ENCODE data around the gene TBC1D14. TPM values are rescaled to one million over a fixed set of nuclear protein-coding genes. Genes with fewer than 3 reads are reported as not detected.

The TBC1D14 gene
- total and polyA plus RNA-seq, 2 of the 8 experiments (the other 6 are each of a cell fraction or from before 2014, with no cell fraction given), result 45.6 to 48.2 TPM

DNA sequence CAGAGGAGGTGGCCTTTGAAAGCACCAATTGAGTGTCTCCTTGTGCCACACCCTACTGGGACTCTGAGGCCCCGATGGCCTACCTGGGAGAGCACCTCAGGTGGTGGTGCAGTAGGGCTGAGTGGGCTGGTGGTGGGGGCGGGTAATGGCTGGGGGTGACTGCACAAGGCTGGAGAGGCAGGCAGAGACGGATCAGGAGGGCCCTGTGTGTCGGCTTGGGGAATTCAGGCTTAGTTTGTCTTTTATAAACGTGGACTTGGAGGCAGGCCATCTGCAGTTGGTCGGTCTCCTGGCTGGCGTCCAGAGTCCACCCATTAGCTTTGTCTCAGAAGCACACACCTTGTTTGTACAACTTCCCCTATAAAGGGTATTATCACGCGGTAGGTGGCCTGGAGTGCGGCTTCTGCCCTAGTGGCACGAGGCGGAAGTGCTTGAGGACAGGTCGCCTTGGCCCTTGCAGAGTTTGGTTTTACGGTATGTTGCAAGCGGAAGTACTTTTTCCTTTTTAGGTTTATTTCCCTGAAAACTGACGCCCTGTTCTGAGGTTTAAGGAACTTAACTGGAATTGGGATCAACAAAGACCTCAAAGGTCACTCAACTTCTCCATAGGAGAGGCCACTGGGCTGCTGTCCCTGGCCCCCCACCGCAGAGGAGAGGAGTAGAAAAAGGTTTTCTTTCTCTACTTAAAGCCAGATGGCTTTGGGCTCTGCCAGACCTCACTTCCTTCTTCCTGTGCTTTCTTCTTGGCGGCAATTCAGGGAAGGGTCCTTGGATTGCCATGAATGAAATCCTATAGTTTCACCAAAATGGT, 8.0 kb downstream of the TBC1D14 start (continued):
- no peak for TF ChIP-seq POU5F1 (IDR thresholded peaks at IDR 0.05; ENCODE audit: low read depth, low read length)
- TF ChIP-seq KDM4A (IDR thresholded peaks at IDR 0.05; ENCODE audit: low read depth, low read length, severe bottlenecking), result no peak
- no peak for TF ChIP-seq RFX5 (IDR thresholded peaks at IDR 0.05; ENCODE audit: borderline replicate concordance, low read depth, low read length)
- TF ChIP-seq, protein P1, sequence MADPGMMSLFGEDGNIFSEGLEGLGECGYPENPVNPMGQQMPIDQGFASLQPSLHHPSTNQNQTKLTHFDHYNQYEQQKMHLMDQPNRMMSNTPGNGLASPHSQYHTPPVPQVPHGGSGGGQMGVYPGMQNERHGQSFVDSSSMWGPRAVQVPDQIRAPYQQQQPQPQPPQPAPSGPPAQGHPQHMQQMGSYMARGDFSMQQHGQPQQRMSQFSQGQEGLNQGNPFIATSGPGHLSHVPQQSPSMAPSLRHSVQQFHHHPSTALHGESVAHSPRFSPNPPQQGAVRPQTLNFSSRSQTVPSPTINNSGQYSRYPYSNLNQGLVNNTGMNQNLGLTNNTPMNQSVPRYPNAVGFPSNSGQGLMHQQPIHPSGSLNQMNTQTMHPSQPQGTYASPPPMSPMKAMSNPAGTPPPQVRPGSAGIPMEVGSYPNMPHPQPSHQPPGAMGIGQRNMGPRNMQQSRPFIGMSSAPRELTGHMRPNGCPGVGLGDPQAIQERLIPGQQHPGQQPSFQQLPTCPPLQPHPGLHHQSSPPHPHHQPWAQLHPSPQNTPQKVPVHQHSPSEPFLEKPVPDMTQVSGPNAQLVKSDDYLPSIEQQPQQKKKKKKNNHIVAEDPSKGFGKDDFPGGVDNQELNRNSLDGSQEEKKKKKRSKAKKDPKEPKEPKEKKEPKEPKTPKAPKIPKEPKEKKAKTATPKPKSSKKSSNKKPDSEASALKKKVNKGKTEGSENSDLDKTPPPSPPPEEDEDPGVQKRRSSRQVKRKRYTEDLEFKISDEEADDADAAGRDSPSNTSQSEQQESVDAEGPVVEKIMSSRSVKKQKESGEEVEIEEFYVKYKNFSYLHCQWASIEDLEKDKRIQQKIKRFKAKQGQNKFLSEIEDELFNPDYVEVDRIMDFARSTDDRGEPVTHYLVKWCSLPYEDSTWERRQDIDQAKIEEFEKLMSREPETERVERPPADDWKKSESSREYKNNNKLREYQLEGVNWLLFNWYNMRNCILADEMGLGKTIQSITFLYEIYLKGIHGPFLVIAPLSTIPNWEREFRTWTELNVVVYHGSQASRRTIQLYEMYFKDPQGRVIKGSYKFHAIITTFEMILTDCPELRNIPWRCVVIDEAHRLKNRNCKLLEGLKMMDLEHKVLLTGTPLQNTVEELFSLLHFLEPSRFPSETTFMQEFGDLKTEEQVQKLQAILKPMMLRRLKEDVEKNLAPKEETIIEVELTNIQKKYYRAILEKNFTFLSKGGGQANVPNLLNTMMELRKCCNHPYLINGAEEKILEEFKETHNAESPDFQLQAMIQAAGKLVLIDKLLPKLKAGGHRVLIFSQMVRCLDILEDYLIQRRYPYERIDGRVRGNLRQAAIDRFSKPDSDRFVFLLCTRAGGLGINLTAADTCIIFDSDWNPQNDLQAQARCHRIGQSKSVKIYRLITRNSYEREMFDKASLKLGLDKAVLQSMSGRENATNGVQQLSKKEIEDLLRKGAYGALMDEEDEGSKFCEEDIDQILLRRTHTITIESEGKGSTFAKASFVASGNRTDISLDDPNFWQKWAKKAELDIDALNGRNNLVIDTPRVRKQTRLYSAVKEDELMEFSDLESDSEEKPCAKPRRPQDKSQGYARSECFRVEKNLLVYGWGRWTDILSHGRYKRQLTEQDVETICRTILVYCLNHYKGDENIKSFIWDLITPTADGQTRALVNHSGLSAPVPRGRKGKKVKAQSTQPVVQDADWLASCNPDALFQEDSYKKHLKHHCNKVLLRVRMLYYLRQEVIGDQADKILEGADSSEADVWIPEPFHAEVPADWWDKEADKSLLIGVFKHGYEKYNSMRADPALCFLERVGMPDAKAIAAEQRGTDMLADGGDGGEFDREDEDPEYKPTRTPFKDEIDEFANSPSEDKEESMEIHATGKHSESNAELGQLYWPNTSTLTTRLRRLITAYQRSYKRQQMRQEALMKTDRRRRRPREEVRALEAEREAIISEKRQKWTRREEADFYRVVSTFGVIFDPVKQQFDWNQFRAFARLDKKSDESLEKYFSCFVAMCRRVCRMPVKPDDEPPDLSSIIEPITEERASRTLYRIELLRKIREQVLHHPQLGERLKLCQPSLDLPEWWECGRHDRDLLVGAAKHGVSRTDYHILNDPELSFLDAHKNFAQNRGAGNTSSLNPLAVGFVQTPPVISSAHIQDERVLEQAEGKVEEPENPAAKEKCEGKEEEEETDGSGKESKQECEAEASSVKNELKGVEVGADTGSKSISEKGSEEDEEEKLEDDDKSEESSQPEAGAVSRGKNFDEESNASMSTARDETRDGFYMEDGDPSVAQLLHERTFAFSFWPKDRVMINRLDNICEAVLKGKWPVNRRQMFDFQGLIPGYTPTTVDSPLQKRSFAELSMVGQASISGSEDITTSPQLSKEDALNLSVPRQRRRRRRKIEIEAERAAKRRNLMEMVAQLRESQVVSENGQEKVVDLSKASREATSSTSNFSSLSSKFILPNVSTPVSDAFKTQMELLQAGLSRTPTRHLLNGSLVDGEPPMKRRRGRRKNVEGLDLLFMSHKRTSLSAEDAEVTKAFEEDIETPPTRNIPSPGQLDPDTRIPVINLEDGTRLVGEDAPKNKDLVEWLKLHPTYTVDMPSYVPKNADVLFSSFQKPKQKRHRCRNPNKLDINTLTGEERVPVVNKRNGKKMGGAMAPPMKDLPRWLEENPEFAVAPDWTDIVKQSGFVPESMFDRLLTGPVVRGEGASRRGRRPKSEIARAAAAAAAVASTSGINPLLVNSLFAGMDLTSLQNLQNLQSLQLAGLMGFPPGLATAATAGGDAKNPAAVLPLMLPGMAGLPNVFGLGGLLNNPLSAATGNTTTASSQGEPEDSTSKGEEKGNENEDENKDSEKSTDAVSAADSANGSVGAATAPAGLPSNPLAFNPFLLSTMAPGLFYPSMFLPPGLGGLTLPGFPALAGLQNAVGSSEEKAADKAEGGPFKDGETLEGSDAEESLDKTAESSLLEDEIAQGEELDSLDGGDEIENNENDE (IDR thresholded peaks at IDR 0.05; ENCODE audit: insufficient replicate concordance, low read length), result no peak
- TF ChIP-seq TEAD4 (IDR thresholded peaks at IDR 0.05; ENCODE audit: low read depth, low read length), result no peak
- TF ChIP-seq HDAC2 (IDR thresholded peaks at IDR 0.05; ENCODE audit: borderline replicate concordance in 1 of 2, low read depth in 2 of 2, low read length in 2 of 2), result no peak
- TF ChIP-seq SP1 (IDR thresholded peaks at IDR 0.05; ENCODE audit: low read depth, low read length), result no peak
- no peak for TF ChIP-seq SIN3A (conservative IDR thresholded peaks at IDR 0.05 in 1 of 2, IDR thresholded peaks at IDR 0.05 in 1 of 2; ENCODE audit: low read depth in 1 of 2, low read length in 2 of 2)
- no peak for TF ChIP-seq SIRT6 (IDR thresholded peaks at IDR 0.05; ENCODE audit: low read length)
- TF ChIP-seq ZNF274 (IDR thresholded peaks at IDR 0.05; ENCODE audit: borderline replicate concordance, extremely low read depth, low read length), result no peak
